GM12878 (cell line): Measurements from ENCODE around the gene OPCML. TPM values are rescaled to one million over a fixed set of nuclear protein-coding genes. Genes with fewer than 3 reads are reported as not detected.

Experiments
- ATAC-seq: fragments of 200-7000 bp; cut with Tn5 transposase; 3 replicates; pipeline ENCODE4 v1.9.1; 2020; ENCODE audit warnings: mild to moderate bottlenecking, moderate library complexity
- BruUV-seq: library from RNA; stranded (reverse); fragments of 400-500 nt; replicated peaks from 2 replicates; lab custom pipeline; 2021; lab: Mats Ljungman, UMichigan
- CTCF ChIA-PET: fragments of 300-600 bp; sonication (Branson Sonifier 250); formaldehyde crosslinking; extraction: SDS; loops from one replicate; lab custom pipeline; 2021; ENCODE audit warnings: inconsistent platforms; lab: Yijun Ruan, JAX
- POLR2A ChIA-PET: fragments of 350-600 bp; formaldehyde crosslinking; extraction: SDS; loops from one replicate; lab custom pipeline; 2021; ENCODE audit warnings: inconsistent platforms; lab: Charles Lee
- RAD21 ChIA-PET: fragments of 300-600 bp; sonication (Branson Sonifier 250); formaldehyde crosslinking; loops from one replicate; lab custom pipeline; 2023; ENCODE audit warnings: antibody characterized with exemption; ENCODE audit not compliant: unreplicated experiment; lab: Charles Lee
- SMC1A ChIA-PET: fragments of 300-600 bp; sonication (Branson Sonifier 250); formaldehyde crosslinking; loops from one replicate; lab custom pipeline; 2023; ENCODE audit not compliant: unreplicated experiment, uncharacterized antibody; lab: Charles Lee
- DNase-seq: peaks from one replicate; pipeline ENCODE4 v3.0.0-alpha.2; 2011; ENCODE audit warnings: low read depth, low spot score
- FAIRE-seq: peaks from 3 replicates; lab custom pipeline; 2011; peaks lifted over from hg19 to GRCh38; lab: Jason Lieb, UNC
- H2AFZ ChIP-seq: 2 replicates; pipeline ENCODE4 v1.6.0; 2011; ENCODE audit warnings: low read depth, low read length, control low read depth; ENCODE audit not compliant: control insufficient read depth
- H3K27ac ChIP-seq: 2 replicates; pipeline ENCODE4 v1.5.1; 2011; ENCODE audit warnings: control low read depth; ENCODE audit not compliant: control insufficient read depth, insufficient read depth
- H3K27me3 ChIP-seq, 2 experiments: replicated peaks in 1 of 2; 2 replicates each; pipeline versions ENCODE4 v1.6.0 to v1.6.1; 2011; ENCODE audit warnings: low read length in 1 of 2; ENCODE audit not compliant: control insufficient read depth in 2 of 2, insufficient read depth in 2 of 2
- H3K36me3 ChIP-seq, 2 experiments: 2 replicates each; pipeline ENCODE4 v1.5.1; 2011; ENCODE audit warnings: low read length in 1 of 2; ENCODE audit not compliant: control insufficient read depth in 2 of 2, insufficient read depth in 2 of 2
- H3K4me1 ChIP-seq: 2 replicates; pipeline ENCODE4 v1.6.1; 2011; ENCODE audit warnings: mild to moderate bottlenecking, low read length, moderate library complexity, mixed read lengths; ENCODE audit not compliant: control insufficient read depth, insufficient read depth
- H3K4me2 ChIP-seq: 2 replicates; pipeline ENCODE4 v1.6.0; 2011; ENCODE audit warnings: control low read depth; ENCODE audit not compliant: control insufficient read depth, insufficient read depth
- H3K4me3 ChIP-seq: fragments of 200-600 bp; sonication (generic); 2 replicates; pipeline ENCODE4 v1.5.1; 2016
- H3K79me2 ChIP-seq: 2 replicates; pipeline ENCODE4 v1.6.0; 2011; ENCODE audit warnings: low read length; ENCODE audit not compliant: control insufficient read depth, insufficient read depth
- H3K9ac ChIP-seq: 2 replicates; pipeline ENCODE4 v1.8.0; 2011; ENCODE audit warnings: low read length, control low read depth, mixed read lengths; ENCODE audit not compliant: control insufficient read depth, insufficient read depth
- H3K9me3 ChIP-seq: replicated peaks from 3 replicates; pipeline ENCODE4 v1.5.1; 2011; ENCODE audit warnings: mild to moderate bottlenecking, low read length; ENCODE audit not compliant: control insufficient read depth, insufficient read depth
- H4K20me1 ChIP-seq: 2 replicates; pipeline ENCODE4 v1.6.0; 2011; ENCODE audit not compliant: control insufficient read depth, insufficient read depth
- BMI1 ChIP-seq: fragments of 450-650 bp; IDR thresholded peaks from 2 replicates; pipeline ENCODE4 v1.6.1; 2016; ENCODE audit warnings: mild to moderate bottlenecking, moderate library complexity, borderline replicate concordance
- BRCA1 ChIP-seq: IDR thresholded peaks from 2 replicates; pipeline ENCODE4 v1.6.1; 2011; ENCODE audit warnings: low read depth, low read length, improper control_type of control experiment
- CEBPB ChIP-seq, 2 experiments: fragments of 150-350 bp in 1 of 2; IDR thresholded peaks; 2 replicates each; pipeline ENCODE4 v1.6.1; 2012 to 2014; ENCODE audit warnings: low read depth in 2 of 2, low read length in 2 of 2, borderline replicate concordance in 1 of 2, inconsistent platforms in 1 of 2
- CHD1 ChIP-seq: IDR thresholded peaks from 2 replicates; pipeline ENCODE4 v1.6.1; 2012; ENCODE audit warnings: low read depth, low read length, improper control_type of control experiment
- CUX1 ChIP-seq: IDR thresholded peaks from 2 replicates; pipeline ENCODE4 v1.6.1; 2012; ENCODE audit warnings: improper control_type of control experiment, low read depth, low read length; ENCODE audit not compliant: insufficient replicate concordance
- E2F4 ChIP-seq: IDR thresholded peaks from 2 replicates; pipeline ENCODE4 v1.6.1; 2012; ENCODE audit warnings: low read depth, low read length, improper control_type of control experiment
- MYC ChIP-seq: IDR thresholded peaks from 2 replicates; pipeline ENCODE4 v1.6.1; 2011; ENCODE audit warnings: mild to moderate bottlenecking, low read length, moderate library complexity, inconsistent platforms; ENCODE audit not compliant: insufficient read depth, insufficient replicate concordance, insufficient read length, severe bottlenecking
- NFYA ChIP-seq: IDR thresholded peaks from 2 replicates; pipeline ENCODE4 v1.6.1; 2011; ENCODE audit warnings: low read depth, mild to moderate bottlenecking, low read length, improper control_type of control experiment, borderline replicate concordance
- NR2C2 ChIP-seq: IDR thresholded peaks from 2 replicates; pipeline ENCODE4 v1.6.1; 2011; ENCODE audit warnings: borderline replicate concordance, low read depth; ENCODE audit not compliant: control insufficient read depth, insufficient read length
- POU2F2 ChIP-seq: IDR thresholded peaks from 3 replicates; pipeline ENCODE4 v1.6.1; 2011; ENCODE audit warnings: low read depth, mild to moderate bottlenecking, low read length, borderline replicate concordance
- TAF1 ChIP-seq: IDR thresholded peaks from 2 replicates; pipeline ENCODE4 v1.6.1; 2011; ENCODE audit warnings: mild to moderate bottlenecking, low read depth, low read length, borderline replicate concordance
- ZZZ3 ChIP-seq: IDR thresholded peaks from 2 replicates; pipeline ENCODE4 v1.6.1; 2011; ENCODE audit warnings: low read depth; ENCODE audit not compliant: control insufficient read depth, insufficient read length
- WGBS: methylation state at CpG from one replicate; pipeline ENCODE4 v1.1.6; 2016; ENCODE audit warnings: low lambda C conversion rate; ENCODE audit not compliant: insufficient replicate concordance, insufficient coverage; ENCODE audit errors: missing lambda C conversion rate; 5-methylcytosine and 5-hydroxymethylcytosine counted together
- in situ Hi-C: fragments of 300-500 bp; cut with MboI; formaldehyde crosslinking; loops from 9 replicates; pipeline ENCODE4 v1.14.3; 2018; ENCODE audit warnings: mixed read lengths
- intact Hi-C: fragments of 100-400 bp; cut with micrococcal nuclease; formaldehyde crosslinking; loops from one replicate; pipeline ENCODE4 v1.14.2; 2022; ENCODE audit not compliant: unreplicated experiment
- polyA plus RNA-seq, 11 experiments: library from polyadenylated mRNA; depleted of rRNA in 4 of 11; unstranded in 6 of 11; stranded (reverse) in 5 of 11; fragments of >200 nt; fragmentation: Nextera tagmentation in 4 of 11; fragmentation: Illumina TruSeq in 1 of 11; extraction: Ambion mirVana in 4 of 11; extraction: Trizol in 1 of 11; gene quantifications; 1 replicate in 1 of 11; 2 replicates in 10 of 11; pipeline versions ENCODE4 v1.2.1 to v1.2.3, GENCODE V29; 2011 to 2016; ENCODE audit warnings: inconsistent platforms in 2 of 11, missing spikeins in 2 of 11, low read depth in 1 of 11
- total RNA-seq, 4 experiments: library from RNA; depleted of rRNA in 3 of 4; stranded (reverse); fragments of >200 nt in 3 of 4; fragmentation: Illumina TruSeq in 1 of 4; extraction: Trizol in 1 of 4; gene quantifications; 2 replicates each; pipeline versions ENCODE4 v1.2.1 to v1.2.3, GENCODE V29; 2013 to 2021

The OPCML gene
- total and polyA plus RNA-seq, 10 of the 15 experiments (the other 5 are each of a cell fraction or from before 2014, with no cell fraction given): 0.84 TPM; not detected in 9

GRCh38 chr11:133228471-133229329, 303.6 kb downstream of the OPCML start:
- Histone ChIP-seq H3K9me3 (peaks cover 1% of the 10 kb centered on the region; the same call in 2 of the 3 replicates), H2AFZ (no peak overlapping the region), H3K27me3 (no peaks in the 10 kb centered on the region), H3K4me1 (no peaks in the 10 kb centered on the region), H3K4me3 (no peak overlapping the region), H3K27ac (no peak overlapping the region), H3K4me2 (no peak overlapping the region), H4K20me1 (no peaks in the 10 kb centered on the region), H3K79me2 (no peaks in the 10 kb centered on the region), H3K9ac (no peak overlapping the region), H3K36me3 (no peaks in the 10 kb centered on the region)
- DNase-seq: no peak
- ChIA-PET RAD21 (no interaction called here), POLR2A (no interaction called here), SMC1A (no interaction called here), CTCF (no interaction called here)
- WGBS: 38% methylated on average over 26 of the region's 26 CpGs
- no peak for FAIRE-seq
- TF ChIP-seq CUX1 (no peak), ZZZ3 (no peak), NFYA (no peak), TAF1 (no peak), E2F4 (no peak), NR2C2 (no peak), CEBPB (IDR thresholded peaks at IDR 0.05; ENCODE audit: borderline replicate concordance in 1 of 2, low read depth in 2 of 2, low read length in 2 of 2) (no peak), CHD1 (no peak), MYC (no peak), BMI1 (no peak), BRCA1 (no peak), POU2F2 (no peak)
- no TSS peak for BruUV-seq
- intact Hi-C loops: no loop called here
- ATAC-seq: no peak
- in situ Hi-C loops: no loop called here
